ENCODE measurements around the gene MSI1.

Gene MSI1

DNA sequence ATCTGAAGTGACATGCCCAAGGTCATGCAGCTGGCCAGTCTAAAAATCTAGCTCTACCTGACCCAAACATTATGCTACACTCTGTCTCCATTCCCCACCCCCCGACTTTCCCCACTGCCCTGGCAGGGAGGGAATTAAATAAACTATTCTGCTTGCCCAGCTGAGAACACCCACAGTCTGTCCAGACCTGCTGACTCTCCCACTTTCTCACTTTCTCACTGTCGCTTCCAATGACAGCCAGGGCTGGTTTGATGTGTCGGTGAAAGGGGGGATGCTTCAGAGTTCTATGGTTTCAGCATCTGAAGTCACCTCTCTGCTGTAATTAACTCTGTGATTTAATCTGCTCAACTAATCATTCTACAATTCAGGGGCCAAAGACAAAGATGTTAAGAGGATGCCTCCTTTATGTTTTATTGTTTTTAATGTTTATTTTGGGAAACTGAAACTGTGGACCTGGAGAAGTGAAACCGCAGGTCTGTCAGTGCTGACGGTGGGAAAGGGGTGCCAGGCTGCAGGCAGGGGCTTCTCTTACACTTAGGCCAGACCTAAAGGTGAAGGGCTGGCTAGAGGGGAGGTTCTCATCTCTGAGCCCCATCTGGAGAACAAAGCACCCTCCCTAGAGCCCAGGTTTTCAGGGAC lies 8.1 kb upstream of the MSI1 start:
- DNase-seq (ENCODE audit: low read depth), result no peak

DNA sequence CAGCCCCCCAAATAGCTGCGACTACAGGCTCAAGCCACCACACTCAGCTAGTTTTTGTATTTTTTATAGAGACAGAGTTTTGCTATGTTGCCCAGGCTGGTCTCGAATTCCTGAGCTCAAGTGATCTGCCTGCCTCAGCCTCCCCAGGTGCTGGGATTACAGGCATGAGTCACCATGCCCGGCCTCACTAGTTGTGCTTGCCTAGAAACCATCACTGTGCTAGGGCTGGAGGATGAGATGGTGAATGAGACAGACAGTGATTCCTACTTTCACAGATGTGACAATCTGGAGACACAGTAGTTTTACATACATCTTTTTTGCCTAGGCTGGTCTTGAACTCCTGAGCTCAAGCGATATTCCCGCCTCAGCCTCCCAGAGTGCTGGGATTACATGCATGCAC lies 7.5 kb upstream of the MSI1 start:
- DNase-seq (ENCODE audit: low read depth), result no peak

DNA sequence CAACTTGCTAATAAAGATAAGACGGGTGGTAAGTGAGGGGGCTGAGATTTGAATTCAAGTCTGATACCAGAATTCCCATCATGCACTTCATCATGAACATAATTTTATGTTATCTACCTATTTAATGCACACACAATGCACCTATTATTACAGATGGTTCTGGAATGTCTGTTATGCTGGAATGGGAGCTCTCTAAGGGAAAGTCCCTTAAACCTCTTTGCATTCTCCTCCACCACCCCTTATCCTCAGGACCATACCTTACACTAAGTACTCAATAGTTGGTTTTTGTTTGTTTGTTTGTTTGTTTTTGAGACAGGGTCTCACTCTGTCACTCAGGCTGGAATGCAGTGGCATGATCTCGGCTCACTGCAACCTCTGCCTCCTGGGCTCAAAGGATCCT lies 7.0 kb upstream of the MSI1 start:
- no peak for DNase-seq (ENCODE audit: low read depth)

DNA sequence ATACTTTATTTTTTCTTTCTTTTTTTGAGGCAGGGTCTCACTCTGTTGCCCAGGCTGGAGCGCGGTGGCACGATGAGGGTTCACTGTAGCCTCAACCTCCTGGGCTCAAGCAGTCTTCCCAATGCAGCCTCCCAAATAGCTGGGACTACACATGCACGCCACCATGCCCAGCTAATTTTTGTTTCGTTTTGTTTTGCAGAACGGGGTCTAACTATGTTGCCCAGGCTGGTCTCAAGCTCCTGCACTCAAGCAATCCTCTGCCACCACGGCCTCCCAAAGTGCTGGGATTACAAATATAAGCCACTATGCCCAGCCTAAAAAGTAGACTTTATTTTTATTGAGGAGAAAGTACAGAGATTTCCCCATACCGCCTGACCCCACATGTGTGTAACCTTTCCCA lies 4.7 kb upstream of the MSI1 start:
- no peak for DNase-seq (ENCODE audit: low read depth)

DNA sequence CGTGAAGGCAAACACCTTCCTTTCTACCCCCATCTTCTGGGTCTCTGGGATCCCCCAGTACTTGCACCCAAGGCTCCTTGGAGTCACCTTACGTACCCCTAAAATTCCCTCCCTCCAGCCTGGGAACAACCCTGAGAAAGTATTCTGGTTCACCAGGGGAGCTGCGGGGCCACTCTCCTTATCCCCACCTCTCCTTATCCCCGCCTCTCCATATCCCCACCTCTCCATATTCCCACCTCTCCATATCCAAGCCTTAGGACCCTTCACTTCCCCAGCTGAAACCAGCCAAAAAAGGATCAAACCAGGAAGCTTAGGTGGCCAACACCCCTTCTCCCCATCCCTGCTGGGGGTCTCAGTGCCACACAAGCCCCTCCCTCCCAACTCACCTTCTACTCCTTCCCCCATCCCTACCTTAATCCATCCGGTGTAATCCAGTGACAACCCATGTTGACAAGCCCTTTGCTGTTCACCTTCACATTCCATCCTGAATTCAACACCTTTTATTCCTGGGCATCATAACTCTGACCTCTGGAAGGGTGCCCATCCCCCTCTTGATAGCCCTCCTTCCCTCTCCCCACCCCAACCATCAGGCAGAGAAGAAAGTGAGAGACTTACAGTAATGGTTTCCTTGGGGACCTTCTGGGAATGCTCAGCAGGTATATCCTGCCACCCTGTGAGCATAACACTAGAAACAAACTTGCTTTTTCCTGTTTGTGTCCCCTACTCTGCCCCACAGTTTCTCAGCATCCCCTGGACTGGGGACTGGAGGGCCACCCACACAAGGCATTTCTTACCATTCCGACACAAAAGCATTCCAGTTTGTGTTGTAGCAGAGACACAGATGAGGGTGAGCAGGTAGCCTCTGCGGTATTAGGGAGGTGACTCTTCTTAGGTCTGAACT lies 1.6 kb upstream of the MSI1 start:
- no peak for DNase-seq (ENCODE audit: low read depth)

DNA sequence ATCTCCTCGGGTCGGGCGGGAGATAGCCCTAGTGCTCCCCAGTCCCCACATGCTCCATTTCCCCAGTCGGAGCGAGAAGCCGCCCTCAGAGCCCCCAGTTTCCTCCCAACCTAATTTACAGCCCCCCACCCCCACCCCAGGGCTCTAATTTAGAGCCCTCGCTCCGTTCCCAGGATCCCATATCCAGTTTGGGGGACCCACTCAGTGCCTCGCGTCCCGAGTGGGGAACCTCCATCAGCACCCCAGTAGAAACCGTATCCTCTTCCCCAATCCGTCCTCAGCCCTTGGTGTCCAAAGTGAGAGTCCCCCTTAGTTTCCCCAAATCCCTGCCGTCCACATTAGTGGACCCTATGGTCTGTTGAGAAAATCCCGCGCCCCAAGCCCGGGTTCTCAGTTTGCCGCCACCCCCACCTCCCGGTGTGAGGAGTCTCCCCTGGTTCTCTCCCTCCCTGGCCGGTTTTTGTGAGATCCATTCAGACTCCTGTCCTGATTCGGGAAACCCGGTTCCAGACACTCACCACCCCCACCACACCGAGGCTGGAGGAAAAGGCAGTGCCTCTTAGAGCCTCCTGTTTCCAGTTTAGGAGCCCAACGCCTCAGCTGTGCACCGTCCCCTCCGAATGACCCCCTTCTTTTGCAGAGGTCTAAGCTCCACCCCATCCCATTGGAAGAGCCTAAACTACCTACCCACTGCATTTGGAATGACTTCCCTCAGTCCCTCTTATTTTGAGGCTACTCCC lies 809 bp upstream of the MSI1 start:
- DNase-seq (ENCODE audit: low read depth), result no peak

DNA sequence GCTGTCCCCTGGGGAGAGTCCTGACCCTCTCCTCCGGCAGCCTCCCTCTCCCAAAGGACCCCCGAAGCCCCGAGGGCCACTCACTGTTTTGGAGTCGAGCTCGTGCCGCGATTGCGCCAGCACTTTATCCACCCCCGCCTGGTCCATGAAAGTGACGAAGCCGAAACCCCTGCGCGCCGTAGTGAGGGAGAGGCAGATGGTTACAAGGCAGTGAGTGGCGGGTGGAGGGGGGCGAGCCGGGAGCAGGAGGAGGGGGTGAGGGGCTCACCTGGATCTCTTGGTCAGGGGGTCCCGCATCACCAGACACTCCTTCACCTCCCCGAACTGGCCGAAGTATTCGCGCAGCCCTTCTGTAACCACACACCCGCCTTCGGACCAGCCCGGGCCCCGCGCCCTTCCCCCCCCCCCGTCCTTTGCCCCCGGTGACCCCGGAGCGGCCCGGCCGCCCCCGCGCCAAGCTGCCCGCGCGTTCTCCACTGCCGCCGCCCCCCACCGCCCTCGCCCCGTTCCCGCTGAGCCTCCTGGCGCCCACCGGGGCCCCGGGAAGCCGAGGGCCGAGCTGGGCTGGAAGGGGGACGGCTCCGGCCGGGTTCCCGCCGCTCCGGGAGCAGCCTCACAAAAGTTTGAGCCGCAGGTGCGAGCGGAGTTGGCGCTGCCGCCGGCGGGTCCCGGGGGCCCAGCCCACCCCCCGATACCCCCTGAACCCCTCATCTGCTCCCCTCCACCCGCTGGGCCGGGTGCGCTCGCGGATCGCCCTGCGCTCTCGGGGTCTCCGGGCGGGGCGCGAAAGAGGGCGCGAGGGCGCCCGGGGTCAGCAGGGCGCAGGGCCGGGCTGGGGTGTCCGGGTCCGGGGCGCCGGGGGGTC lies 808 bp downstream of the MSI1 start:
- DNase-seq (ENCODE audit: low read depth), result peak; percentile 36

DNA sequence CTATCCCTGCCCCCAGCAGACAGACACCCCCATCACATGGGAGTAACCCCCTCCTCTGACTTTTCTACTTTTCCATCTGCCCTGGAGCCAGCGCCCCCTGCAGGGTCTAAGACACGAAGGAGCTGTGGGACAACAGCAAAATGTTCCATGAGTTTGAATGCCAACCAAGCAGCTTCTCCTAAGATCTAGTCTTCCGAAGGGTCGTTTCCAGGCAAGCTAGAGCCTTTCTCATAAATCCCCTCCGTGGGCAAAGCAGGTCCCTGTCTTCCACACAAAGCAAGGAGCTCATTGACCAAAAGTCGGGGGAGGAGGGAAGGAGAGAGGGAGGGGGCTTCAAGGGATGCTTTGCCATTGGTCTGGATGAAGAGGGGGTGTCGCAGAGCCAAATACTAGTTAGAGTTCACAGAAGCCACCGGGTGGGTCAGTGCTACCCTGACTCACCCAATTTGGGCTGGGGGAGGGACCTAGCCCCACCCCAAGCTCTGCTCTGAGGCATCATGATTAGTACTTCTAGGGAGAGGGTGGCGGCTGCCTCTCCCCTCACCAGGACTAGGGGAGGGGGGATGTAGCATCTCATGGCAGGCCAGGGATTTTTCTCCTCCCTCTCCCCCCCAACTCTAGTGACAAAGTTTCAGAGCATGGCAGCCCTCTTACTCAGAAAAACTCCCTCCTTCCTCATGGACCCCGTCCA lies 1.6 kb downstream of the MSI1 start:
- DNase-seq (ENCODE audit: low read depth), result no peak

DNA sequence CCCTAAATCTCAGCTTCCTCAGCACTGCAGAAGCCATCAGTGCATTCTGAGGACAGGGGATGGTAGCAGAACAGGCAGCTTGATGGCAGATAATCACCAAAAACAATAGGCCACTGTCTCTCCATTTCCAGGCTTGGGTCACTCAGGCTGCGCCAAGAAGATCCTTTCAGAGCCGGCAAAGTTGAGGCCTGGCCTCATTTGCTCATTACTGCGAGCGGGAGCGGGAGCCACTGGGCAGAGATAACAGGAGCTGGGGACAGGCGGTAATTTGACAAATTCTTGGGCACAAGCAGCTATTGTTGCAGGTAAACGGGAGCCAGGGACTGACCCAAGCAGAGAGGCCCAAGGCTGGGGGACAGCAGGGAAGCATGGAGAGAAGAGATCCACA lies 2.1 kb downstream of the MSI1 start:
- DNase-seq (ENCODE audit: low read depth), result no peak

DNA sequence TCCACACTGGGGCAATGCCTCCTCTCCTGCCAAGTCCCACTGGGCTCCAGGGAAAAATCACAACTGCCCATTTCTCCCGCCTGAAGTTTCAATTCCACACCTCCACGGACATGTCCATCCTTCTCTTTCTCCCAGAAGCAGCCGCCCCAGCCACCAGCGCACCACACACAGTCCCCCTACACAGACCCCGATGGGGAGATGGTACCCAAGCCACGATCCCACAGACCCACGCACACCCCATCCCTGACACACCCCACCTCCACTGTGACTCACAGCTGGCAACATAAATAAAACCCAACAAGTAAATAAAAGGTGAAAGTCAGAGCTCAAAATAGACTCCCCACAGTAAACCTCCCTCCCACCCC lies 2.6 kb downstream of the MSI1 start:
- no peak for DNase-seq (ENCODE audit: low read depth)

DNA sequence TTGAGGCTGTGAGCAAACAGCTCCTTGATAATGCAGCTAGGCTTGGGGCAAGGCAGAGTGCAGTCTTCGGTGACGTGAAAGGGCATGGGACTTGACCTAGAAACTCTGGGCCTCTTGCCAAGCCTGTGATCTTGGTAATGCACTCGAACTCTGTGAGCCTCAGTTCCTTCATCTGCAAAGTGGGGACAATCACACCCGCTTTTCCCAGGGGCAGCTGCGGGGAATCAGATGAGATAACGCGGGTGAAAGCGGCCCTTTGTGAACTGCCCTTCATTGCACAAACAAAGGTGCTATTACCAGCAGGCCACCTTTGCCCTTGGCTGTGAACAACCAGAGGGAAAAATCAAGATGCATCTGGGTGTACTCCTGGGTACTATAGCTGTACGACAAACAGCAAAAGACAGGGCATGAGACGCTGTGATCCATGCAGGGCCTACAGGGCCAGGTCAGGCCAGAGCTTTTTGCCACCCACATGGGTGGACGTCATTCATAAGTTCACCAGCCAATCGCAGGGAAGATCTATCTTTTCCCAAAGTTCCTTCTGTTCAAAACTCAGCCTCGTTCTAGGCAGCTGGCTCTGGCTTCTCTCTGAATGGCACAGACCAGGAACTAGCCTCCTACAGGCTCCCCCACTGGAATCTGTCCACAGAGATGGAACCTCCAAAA lies 3.2 kb downstream of the MSI1 start:
- no peak for DNase-seq (ENCODE audit: low read depth)

DNA sequence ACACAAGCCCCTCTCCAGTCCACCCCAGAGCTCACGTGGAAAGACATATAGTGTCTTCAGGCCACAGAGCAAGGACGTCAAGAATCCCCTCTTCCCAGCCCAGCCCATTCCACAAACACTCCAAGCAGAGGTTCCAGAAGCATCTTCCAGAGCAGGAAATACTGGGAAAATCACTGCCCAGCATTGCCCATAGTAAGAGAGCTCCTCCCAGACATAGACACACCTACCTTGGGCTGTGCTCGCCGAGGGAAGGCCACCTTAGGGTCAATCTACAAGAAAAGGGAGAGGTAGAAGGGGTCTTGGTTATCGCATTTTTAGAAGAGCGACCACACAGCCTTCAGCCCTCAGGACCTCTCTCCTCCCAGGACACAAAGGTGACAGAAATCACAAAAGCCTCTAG lies 4.5 kb downstream of the MSI1 start:
- DNase-seq (ENCODE audit: low read depth), result no peak

DNA sequence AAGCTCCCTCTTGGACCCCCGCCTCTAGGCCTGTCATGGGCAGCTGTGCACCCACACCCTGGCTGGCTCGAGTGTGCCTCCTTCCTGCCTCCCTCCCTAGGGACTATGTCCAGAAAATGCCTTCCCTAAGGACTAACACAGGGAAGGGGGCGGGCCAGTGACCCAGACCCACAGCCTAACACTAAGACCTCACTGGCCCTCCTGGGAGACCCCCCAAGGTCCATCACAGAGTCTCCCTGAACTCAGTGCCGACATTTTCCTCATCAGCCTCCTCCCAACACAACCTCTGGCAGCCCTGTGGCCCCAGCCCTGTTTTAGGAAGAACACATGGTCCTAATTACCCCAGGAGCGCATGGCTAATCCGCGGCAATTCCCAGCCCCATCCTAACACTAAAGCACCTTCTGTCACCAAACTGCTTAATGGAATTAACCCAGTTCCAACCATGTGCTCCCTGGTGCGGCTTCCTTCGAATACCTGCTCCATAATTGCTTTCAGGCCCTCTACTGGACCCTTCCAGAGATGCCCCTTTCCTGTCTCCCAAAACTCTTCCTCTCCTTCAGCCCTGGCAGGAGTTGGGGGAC lies 5.6 kb downstream of the MSI1 start:
- DNase-seq (ENCODE audit: low read depth), result no peak

DNA sequence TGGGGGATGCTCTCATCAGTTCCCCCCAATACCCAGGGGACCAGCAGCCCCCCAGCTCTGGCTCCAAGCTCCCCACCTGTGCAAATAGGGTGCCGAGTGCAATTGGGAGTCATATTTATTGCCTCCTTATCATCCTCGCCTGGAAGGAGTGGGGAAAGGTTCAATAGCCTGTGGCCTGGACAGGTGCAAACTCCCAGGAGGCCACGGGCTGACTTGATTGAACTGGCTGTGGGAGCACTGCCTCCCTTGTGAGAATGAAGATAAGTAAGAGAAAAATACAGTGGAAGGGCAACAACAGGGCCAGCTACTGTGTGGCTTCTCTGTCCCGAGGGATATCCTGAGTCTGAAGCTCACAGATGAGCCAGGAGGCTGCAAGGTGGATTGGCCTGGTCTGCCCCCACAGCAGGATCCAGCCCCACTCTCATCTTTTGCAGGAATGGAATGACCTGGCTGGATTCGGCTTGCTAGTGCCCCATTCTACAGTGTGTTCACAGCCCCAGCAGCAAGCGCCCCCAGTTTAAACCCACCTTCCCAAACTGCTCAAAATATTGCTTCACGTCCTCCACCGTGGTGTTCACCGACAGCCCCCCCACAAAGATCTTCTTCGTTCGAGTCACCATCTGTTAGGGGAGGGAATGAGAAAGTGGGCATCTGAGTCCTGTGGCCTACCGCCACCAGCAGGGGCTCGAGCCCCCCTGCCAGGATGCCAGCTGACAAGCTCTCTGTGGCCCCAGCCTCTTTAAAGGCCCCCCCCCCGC lies 6.3 kb downstream of the MSI1 start:
- DNase-seq (ENCODE audit: low read depth), result no peak

DNA sequence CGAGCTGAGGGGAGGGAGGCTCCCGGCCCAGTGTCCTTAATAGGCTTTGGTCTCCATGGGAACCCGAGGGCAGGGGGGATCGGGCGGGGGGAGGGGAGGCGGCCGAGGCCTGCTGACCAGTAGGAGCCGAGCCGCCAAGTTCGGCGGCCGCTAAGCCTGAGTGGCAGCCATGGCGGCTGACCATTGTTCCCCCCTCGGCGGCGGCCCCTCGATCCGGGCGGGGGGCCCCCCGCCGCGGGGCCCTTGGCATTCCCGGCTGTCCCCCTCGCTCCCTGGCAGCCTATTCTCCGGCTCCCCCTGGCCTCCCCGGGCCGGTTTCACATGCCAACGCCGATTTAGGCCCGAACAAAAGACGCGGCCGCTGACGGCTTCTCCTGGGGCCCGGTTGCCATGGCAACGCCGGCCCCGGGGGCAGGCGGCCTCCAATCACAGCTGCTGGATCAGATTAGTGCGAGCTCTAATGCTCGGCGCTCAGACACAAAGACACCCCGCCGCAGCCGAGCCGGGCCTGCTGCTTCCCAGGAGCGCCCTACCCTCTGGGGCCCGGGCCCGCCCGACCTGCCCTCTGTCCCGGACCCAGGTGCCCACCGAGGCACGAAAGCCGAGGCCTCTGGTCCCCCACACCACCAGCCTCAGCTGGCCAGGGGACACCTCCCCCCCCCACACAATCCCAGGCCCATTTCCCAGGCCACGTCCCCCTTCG lies 7.3 kb downstream of the MSI1 start:
- DNase-seq (ENCODE audit: low read depth), result no peak

DNA sequence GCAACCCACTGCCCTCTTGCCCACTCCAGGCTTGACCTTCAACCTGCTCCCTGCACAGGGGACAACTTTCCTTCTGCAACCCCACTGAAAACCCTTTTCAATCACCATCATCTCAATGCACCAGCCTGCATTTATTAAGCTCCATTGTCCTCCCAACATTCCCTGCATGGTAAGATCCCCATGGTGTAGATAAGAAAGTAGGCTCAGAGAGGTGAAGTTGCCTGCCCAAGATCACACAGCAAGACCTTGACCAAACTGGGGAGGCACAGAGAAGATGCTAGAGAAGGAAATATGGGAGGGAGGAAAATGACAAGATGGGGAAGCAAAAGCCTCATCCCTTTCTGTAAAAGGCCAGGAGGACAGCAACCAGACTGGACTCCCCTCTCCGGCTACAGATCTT lies 9.8 kb downstream of the MSI1 start:
- no peak for DNase-seq (ENCODE audit: low read depth)

DNA sequence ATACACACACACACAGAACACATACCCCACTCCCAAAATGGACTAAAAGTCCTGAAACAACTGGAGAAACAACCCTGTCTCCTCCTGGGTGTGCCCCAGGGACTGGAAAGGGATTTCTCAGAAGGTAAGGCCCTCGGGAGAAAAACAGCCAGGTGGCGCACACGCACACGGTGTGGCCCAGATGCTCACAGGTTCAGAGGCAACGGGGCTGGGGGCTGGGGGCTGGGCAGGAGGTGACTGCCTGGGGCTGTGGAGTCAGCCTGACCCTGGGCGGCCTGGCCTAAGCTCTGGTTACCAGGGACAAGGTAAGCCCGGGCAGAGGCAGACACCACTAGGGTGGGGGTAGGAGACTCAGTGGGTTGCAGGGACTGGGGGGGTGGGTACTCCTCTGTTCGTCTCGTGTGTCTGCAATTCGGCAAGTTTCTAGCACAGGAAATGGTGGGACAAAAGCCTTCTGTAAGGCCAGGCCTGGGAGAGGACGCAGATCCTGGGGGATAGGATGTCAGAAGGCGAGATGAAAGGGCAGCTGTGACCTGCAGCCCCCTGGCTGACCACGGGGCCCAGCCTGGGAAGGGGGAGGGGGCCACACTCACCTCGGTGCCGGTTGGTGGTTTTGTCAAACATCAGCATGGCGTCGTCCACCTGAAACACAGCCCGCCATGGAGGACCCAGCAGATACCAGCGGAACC lies 10.4 kb downstream of the MSI1 start:
- no peak for DNase-seq (ENCODE audit: low read depth)

DNA sequence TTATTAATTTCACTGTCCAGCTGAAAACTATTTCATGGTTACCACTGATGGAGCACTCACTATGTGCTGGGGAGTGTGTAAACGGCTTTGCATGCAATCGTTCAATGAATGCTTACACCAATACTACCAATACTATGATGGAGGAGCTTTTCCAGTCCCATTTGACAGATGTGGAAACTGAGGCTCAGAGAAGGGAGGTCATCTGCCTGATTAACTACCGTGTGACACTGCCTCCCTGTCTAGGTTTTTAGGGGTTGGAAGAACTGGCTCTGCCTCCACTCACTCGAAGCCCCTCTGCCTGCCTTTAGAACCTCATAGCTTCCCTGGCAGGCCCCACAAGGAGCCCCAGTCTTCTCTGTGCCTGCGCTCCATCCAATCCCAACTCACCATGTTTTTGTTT lies 11.9 kb downstream of the MSI1 start:
- DNase-seq (ENCODE audit: low read depth), result no peak

DNA sequence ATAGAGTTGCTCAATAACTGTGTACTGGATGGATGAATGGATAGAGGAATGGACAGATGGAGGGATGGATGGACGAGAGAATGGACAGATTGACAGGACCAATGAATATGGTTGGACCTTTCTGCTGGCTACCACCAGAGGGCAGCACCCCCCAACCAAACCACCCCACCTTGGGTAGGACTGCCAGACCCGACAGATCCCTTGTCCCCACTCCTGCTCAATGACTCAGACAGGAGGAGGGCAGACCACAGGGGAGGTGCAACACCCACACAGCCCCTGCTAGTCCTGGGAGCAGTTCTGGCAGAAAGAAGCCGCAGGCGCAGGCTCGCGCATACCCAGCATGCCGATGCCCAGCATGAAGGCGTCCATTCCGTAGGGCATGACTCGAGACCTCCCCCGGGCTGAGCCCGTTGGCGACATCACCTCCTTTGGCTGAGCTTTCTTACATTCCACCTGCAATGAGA lies 12.4 kb downstream of the MSI1 start:
- peak; percentile 73 for DNase-seq (ENCODE audit: low read depth)

Data from activated T-cell treated with anti-CD3 and anti-CD28 coated beads for 48 hours (primary cell).